Measurements from ENCODE around the gene F8. TPM values are rescaled to one million over a fixed set of nuclear protein-coding genes. Genes with fewer than 3 reads are reported as not detected.

Gene F8
- polyA plus RNA-seq, 1 donor from 2014 or later = 2.1 TPM

- no peaks in the 10 kb centered on the region for H3K36me3 ChIP-seq (ENCODE audit: insufficient read depth, low read length)
- H3K27me3 ChIP-seq (ENCODE audit: insufficient read depth, low read depth, low read length) = no peaks in the 10 kb centered on the region
- H2AFZ ChIP-seq (ENCODE audit: low read depth, low read length) = no peak overlapping the region
- H4K20me1 ChIP-seq (ENCODE audit: insufficient read depth) = no peaks in the 10 kb centered on the region
- no peak overlapping the region for H3K4me3 ChIP-seq (ENCODE audit: low read length)
- H3K4me2 ChIP-seq (ENCODE audit: low read length) = no peak overlapping the region
- no peak overlapping the region for H3K27ac ChIP-seq (ENCODE audit: low read length)
- TF ChIP-seq, protein P1, sequence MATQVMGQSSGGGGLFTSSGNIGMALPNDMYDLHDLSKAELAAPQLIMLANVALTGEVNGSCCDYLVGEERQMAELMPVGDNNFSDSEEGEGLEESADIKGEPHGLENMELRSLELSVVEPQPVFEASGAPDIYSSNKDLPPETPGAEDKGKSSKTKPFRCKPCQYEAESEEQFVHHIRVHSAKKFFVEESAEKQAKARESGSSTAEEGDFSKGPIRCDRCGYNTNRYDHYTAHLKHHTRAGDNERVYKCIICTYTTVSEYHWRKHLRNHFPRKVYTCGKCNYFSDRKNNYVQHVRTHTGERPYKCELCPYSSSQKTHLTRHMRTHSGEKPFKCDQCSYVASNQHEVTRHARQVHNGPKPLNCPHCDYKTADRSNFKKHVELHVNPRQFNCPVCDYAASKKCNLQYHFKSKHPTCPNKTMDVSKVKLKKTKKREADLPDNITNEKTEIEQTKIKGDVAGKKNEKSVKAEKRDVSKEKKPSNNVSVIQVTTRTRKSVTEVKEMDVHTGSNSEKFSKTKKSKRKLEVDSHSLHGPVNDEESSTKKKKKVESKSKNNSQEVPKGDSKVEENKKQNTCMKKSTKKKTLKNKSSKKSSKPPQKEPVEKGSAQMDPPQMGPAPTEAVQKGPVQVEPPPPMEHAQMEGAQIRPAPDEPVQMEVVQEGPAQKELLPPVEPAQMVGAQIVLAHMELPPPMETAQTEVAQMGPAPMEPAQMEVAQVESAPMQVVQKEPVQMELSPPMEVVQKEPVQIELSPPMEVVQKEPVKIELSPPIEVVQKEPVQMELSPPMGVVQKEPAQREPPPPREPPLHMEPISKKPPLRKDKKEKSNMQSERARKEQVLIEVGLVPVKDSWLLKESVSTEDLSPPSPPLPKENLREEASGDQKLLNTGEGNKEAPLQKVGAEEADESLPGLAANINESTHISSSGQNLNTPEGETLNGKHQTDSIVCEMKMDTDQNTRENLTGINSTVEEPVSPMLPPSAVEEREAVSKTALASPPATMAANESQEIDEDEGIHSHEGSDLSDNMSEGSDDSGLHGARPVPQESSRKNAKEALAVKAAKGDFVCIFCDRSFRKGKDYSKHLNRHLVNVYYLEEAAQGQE (IDR thresholded peaks at IDR 0.05; ENCODE audit: borderline replicate concordance) = no peak
- TF ChIP-seq TAF1 (IDR thresholded peaks at IDR 0.05; ENCODE audit: low read depth) = no peak
- H3K79me2 ChIP-seq (replicated peaks; ENCODE audit: insufficient read depth, low read length) = no peaks in the 10 kb centered on the region
- H3F3A ChIP-seq (ENCODE audit: insufficient read depth, low read length, poor library complexity, severe bottlenecking) = no peaks in the 10 kb centered on the region
- no peak overlapping the region for H3K9ac ChIP-seq (ENCODE audit: low read length)
- no peaks in the 10 kb centered on the region for H3K9me3 ChIP-seq (ENCODE audit: low read length)
- H3K9me2 ChIP-seq (ENCODE audit: insufficient read depth, low read length) = no peaks in the 10 kb centered on the region
Measured at GRCh38 chrX:154900323-154900722, 122.2 kb downstream of the F8 start.

GRCh38 chrX:154892296-154892695, 130.2 kb downstream of the F8 start:
- Histone ChIP-seq H3K9me3 (ENCODE audit: low read length) (no peaks in the 10 kb centered on the region), H3K36me3 (ENCODE audit: insufficient read depth, low read length) (no peaks in the 10 kb centered on the region), H2AFZ (ENCODE audit: low read depth, low read length) (no peak overlapping the region), H3K27ac (ENCODE audit: low read length) (no peak overlapping the region), H3K4me3 (ENCODE audit: low read length) (no peak overlapping the region), H3K9ac (ENCODE audit: low read length) (no peak overlapping the region), H3F3A (ENCODE audit: insufficient read depth, low read length, poor library complexity, severe bottlenecking) (no peaks in the 10 kb centered on the region), H3K27me3 (ENCODE audit: insufficient read depth, low read depth, low read length) (no peaks in the 10 kb centered on the region), H3K79me2 (replicated peaks; ENCODE audit: insufficient read depth, low read length) (no peaks in the 10 kb centered on the region), H3K9me2 (ENCODE audit: insufficient read depth, low read length) (no peaks in the 10 kb centered on the region), H4K20me1 (ENCODE audit: insufficient read depth) (no peaks in the 10 kb centered on the region), H3K4me2 (ENCODE audit: low read length) (no peak overlapping the region)
- no peak for TF ChIP-seq TAF1 (IDR thresholded peaks at IDR 0.05; ENCODE audit: low read depth)
- no peak for TF ChIP-seq EZH2 (IDR thresholded peaks at IDR 0.05; ENCODE audit: borderline replicate concordance, insufficient read depth, low read length, poor library complexity, severe bottlenecking)
- no peak for TF ChIP-seq POLR2AphosphoS5 (IDR thresholded peaks at IDR 0.05)
- TF ChIP-seq MXI1 (conservative IDR thresholded peaks at IDR 0.05; ENCODE audit: poor library complexity, severe bottlenecking) = no peak
- no peak for TF ChIP-seq EP300 (conservative IDR thresholded peaks at IDR 0.05; ENCODE audit: poor library complexity, severe bottlenecking)
- TF ChIP-seq RAD21 (conservative IDR thresholded peaks at IDR 0.05) = no peak
- no peak for TF ChIP-seq SMC3 (conservative IDR thresholded peaks at IDR 0.05; ENCODE audit: poor library complexity)
- TF ChIP-seq, protein P1 (IDR thresholded peaks at IDR 0.05; ENCODE audit: borderline replicate concordance) = no peak
- TF ChIP-seq CTCF (IDR thresholded peaks at IDR 0.05; ENCODE audit: poor library complexity, severe bottlenecking) = no peak
